Endothelial cell of umbilical vein (primary cell): ENCODE results near the gene KRR1. TPM values are rescaled to one million over a fixed set of nuclear protein-coding genes. Genes with fewer than 3 reads are reported as not detected.

Experiments
- BruUV-seq: library from RNA; stranded (reverse); fragments of 400-500 nt; replicated peaks from 2 replicates; lab custom pipeline; 2021; lab: Mats Ljungman, UMichigan
- CTCF ChIA-PET: fragments of 300-600, 350-600 bp; sonication (Branson Sonifier 250); formaldehyde crosslinking; loops from one replicate; lab custom pipeline; 2021; ENCODE audit warnings: antibody characterized with exemption, inconsistent platforms; lab: Charles Lee
- POLR2A ChIA-PET: fragments of 300-600, 350-600 bp; sonication (Branson Sonifier 250); formaldehyde crosslinking; loops from one replicate; lab custom pipeline; 2021; ENCODE audit warnings: antibody characterized with exemption, inconsistent platforms; lab: Charles Lee
- DNase-seq: peaks from one replicate; pipeline ENCODE4 v3.0.0-alpha.2; 2011; ENCODE audit warnings: low read depth, low spot score
- FAIRE-seq: peaks from 2 replicates; lab custom pipeline; 2011; peaks lifted over from hg19 to GRCh38; lab: Jason Lieb, UNC
- H2AFZ ChIP-seq: 2 replicates; pipeline ENCODE4 v1.6.0; 2012; ENCODE audit warnings: low read depth, low read length, control low read depth, inconsistent platforms
- H3K27ac ChIP-seq: 2 replicates; pipeline ENCODE4 v1.5.1; 2011; ENCODE audit warnings: low read depth, mild to moderate bottlenecking, control low read depth, low read length, moderate library complexity; ENCODE audit not compliant: insufficient read depth
- H3K27me3 ChIP-seq, 2 experiments: 2 replicates each; pipeline versions ENCODE4 v1.6.0 to v1.6.1; 2011; ENCODE audit warnings: low read length in 2 of 2, mixed read lengths in 1 of 2; ENCODE audit not compliant: control insufficient read depth in 2 of 2, insufficient read depth in 2 of 2
- H3K36me3 ChIP-seq, 2 experiments: 2 replicates in 1 of 2; 3 replicates in 1 of 2; pipeline ENCODE4 v1.5.1; 2011; ENCODE audit warnings: low read length in 2 of 2, mild to moderate bottlenecking in 1 of 2, moderate library complexity in 1 of 2; ENCODE audit not compliant: control insufficient read depth in 2 of 2, insufficient read depth in 2 of 2; ENCODE audit errors: extremely low read depth in 1 of 2
- H3K4me1 ChIP-seq: 3 replicates; pipeline ENCODE4 v1.5.1; 2011; ENCODE audit warnings: mild to moderate bottlenecking, low read length; ENCODE audit not compliant: control insufficient read depth, insufficient read depth; ENCODE audit errors: extremely low read depth
- H3K4me2 ChIP-seq: 2 replicates; pipeline ENCODE4 v1.6.1; 2011; ENCODE audit warnings: low read length, control low read depth, mixed read lengths; ENCODE audit not compliant: insufficient read depth
- H3K4me3 ChIP-seq, 3 experiments: fragments of 200-600 bp in 1 of 3; sonication (generic), shearing (Covaris generic) in 1 of 3; replicated peaks in 1 of 3; 2 replicates each; pipeline ENCODE4 v1.5.1; 2011 to 2016; ENCODE audit warnings: control low read depth in 3 of 3, low read length in 3 of 3, mild to moderate bottlenecking in 2 of 3, inconsistent platforms in 1 of 3, low read depth in 1 of 3, moderate library complexity in 1 of 3; ENCODE audit not compliant: insufficient read depth in 1 of 3
- H3K79me2 ChIP-seq: 2 replicates; pipeline ENCODE4 v1.6.0; 2012; ENCODE audit warnings: low read length, inconsistent platforms; ENCODE audit not compliant: control insufficient read depth, insufficient read depth
- H3K9ac ChIP-seq: replicated peaks from 2 replicates; pipeline ENCODE3; 2011; ENCODE audit warnings: low read length, control low read depth; ENCODE audit not compliant: insufficient read depth; ENCODE audit errors: extremely low read depth
- H3K9me1 ChIP-seq: replicated peaks from 3 replicates; pipeline ENCODE4 v1.6.0; 2011; ENCODE audit warnings: mild to moderate bottlenecking, low read length; ENCODE audit not compliant: control insufficient read depth, insufficient read depth; ENCODE audit errors: extremely low read depth
- H3K9me3 ChIP-seq: replicated peaks from 2 replicates; pipeline ENCODE4 v1.5.1; 2012; ENCODE audit warnings: low read length, inconsistent platforms; ENCODE audit not compliant: control insufficient read depth, insufficient read depth
- H4K20me1 ChIP-seq: replicated peaks from 2 replicates; pipeline ENCODE3; 2011; ENCODE audit warnings: mild to moderate bottlenecking, low read length; ENCODE audit not compliant: control insufficient read depth, insufficient read depth; ENCODE audit errors: extremely low read depth
- CTCF ChIP-seq, 2 donors: IDR thresholded peaks; 1 replicate in 1 of 2; 2 replicates in 1 of 2; pipeline ENCODE4 v1.5.1; 2011; ENCODE audit warnings: low read length in 2 of 2, mild to moderate bottlenecking in 2 of 2, moderate library complexity in 2 of 2, control low read depth in 1 of 2, inconsistent platforms in 1 of 2, low read depth in 1 of 2; ENCODE audit not compliant: insufficient read depth in 1 of 2; ENCODE audit errors: extremely low read depth in 1 of 2
- EZH2 ChIP-seq: IDR thresholded peaks from 2 replicates; pipeline ENCODE4 v1.6.1; 2012; ENCODE audit warnings: borderline replicate concordance, low read depth, mild to moderate bottlenecking, moderate library complexity, low read length, inconsistent platforms; ENCODE audit not compliant: severe bottlenecking
- FOS ChIP-seq: IDR thresholded peaks from 2 replicates; pipeline ENCODE4 v1.6.1; 2011; ENCODE audit warnings: mild to moderate bottlenecking, low read length, moderate library complexity, borderline replicate concordance; ENCODE audit not compliant: insufficient read depth
- GATA2 ChIP-seq: IDR thresholded peaks from 2 replicates; pipeline ENCODE4 v1.7.0; 2011; ENCODE audit warnings: low read depth, mild to moderate bottlenecking, moderate library complexity, mixed read lengths, low read length; ENCODE audit not compliant: insufficient read length, insufficient read depth
- JUN ChIP-seq: IDR thresholded peaks from 2 replicates; pipeline ENCODE4 v1.6.1; 2011; ENCODE audit warnings: borderline replicate concordance, low read depth; ENCODE audit not compliant: insufficient read length, insufficient read depth
- MYC ChIP-seq: IDR thresholded peaks from one replicate; pipeline ENCODE4 v1.6.1; 2011; ENCODE audit warnings: mild to moderate bottlenecking, low read depth, low read length
- POLR2A ChIP-seq: IDR thresholded peaks from 2 replicates; pipeline ENCODE4 v1.6.1; 2012; ENCODE audit warnings: low read depth, mild to moderate bottlenecking, control low read depth, low read length
- POLR2AphosphoS5 ChIP-seq: IDR thresholded peaks from 2 replicates; pipeline ENCODE4 v1.6.1; 2012; ENCODE audit warnings: low read depth, mild to moderate bottlenecking, control low read depth, low read length, moderate library complexity; ENCODE audit not compliant: insufficient read depth
- dilution Hi-C: fragments of 300-500 bp; cut with MboI; formaldehyde crosslinking; loops from one replicate; pipeline ENCODE4 v1.15.0; 2019; ENCODE audit warnings: low sequenced_read_pairs; ENCODE audit not compliant: extremely low pct_ligation_motif_present
- intact Hi-C: fragments of 100-400 bp; cut with micrococcal nuclease; formaldehyde crosslinking; loops from one replicate; pipeline ENCODE4 v1.10.0; 2022
- polyA plus RNA-seq, 4 experiments: library from polyadenylated mRNA; depleted of rRNA in 3 of 4; stranded (reverse) in 3 of 4; unstranded in 1 of 4; fragments of >200 nt; gene quantifications; 2 replicates each; pipeline versions ENCODE4 v1.2.1 to v1.2.3, GENCODE V29; 2011 to 2012; ENCODE audit warnings: missing spikeins in 1 of 4
- total RNA-seq: library from RNA; stranded (reverse); gene quantifications from 2 replicates; pipeline ENCODE4 v1.2.3, GENCODE V29; 2021
- TF ChIP-seq, protein P1 (sequence below): IDR thresholded peaks from 2 replicates; pipeline ENCODE4 v1.6.1; 2011; ENCODE audit not compliant: insufficient read depth, insufficient read length

Gene KRR1
- total and polyA plus RNA-seq, 2 donors (not counting 3 experiments of a cell fraction or from before 2014, with no cell fraction given) = 5.9 to 49.3 TPM

- POLR2A ChIA-PET = interaction anchor here (0.7 to 1.9 kb wide), 3 partner anchors 12 to 954 kb away, joined by 4 to 7 read pairs (median 5); no protein-coding TSS in a partner anchor
- H3K36me3 ChIP-seq = peaks cover 0 to 2% of the 10 kb centered on the region in 2 experiments
- peaks cover 29% of the 10 kb centered on the region for H3K4me1 ChIP-seq
- dilution Hi-C loops = no loop called here
- peak overlapping the region; percentile 80 for H3K27ac ChIP-seq
- FAIRE-seq = no peak
- intact Hi-C loops = loop anchor here (2.0 to 10.0 kb wide), 2 partner anchors 35 to 1103 kb away; no protein-coding TSS in a partner anchor
- DNase-seq = no peak
- BruUV-seq = no TSS peak
- CTCF ChIA-PET = interaction anchor here (0.6 to 3.8 kb wide), 4 partner anchors 44 to 793 kb away, joined by 3 to 25 read pairs (median 3); partner anchors contain the start of genes GLIPR1L1 and GLIPR1L2
- no peaks in the 10 kb centered on the region for H3K9me3 ChIP-seq
- no peak for TF ChIP-seq EZH2
- TF ChIP-seq GATA2 = no peak
- TF ChIP-seq POLR2AphosphoS5 = no peak
- no peak for TF ChIP-seq JUN
- TF ChIP-seq FOS = no peak
- TF ChIP-seq, protein P1, sequence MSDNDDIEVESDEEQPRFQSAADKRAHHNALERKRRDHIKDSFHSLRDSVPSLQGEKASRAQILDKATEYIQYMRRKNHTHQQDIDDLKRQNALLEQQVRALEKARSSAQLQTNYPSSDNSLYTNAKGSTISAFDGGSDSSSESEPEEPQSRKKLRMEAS = no peak
- TF ChIP-seq MYC = no peak
- no peak for TF ChIP-seq POLR2A
- TF ChIP-seq CTCF (IDR thresholded peaks at IDR 0.05; ENCODE audit: extremely low read depth in 1 of 2, insufficient read depth in 1 of 2, low read depth in 1 of 2, low read length in 2 of 2) = no peak
- H3K4me3 ChIP-seq = peak overlapping the region; percentile 37 to 79 (median 47)
- H3K79me2 ChIP-seq = peaks cover 36% of the 10 kb centered on the region
- no peaks in the 10 kb centered on the region for H3K9me1 ChIP-seq
- peak overlapping the region; percentile 86 for H3K9ac ChIP-seq
- H4K20me1 ChIP-seq = no peaks in the 10 kb centered on the region
- H3K4me2 ChIP-seq = peak overlapping the region; percentile 98
- H3K27me3 ChIP-seq = no peaks in the 10 kb centered on the region
- no peak overlapping the region for H2AFZ ChIP-seq
Measured at GRCh38 chr12:75481774-75482173, 29.6 kb downstream of the KRR1 start.
